DMS153 treated with DMSO at 0.1 percent for 48 hours (cell line): ENCODE results near the gene DRAM1.
A peak's percentile ranks its signal among the peaks of the same experiment; 100 is the strongest.

Source experiments
- DNase-seq: peaks from one replicate; lab custom pipeline; 2025; ENCODE audit not compliant: unreplicated experiment; lab: John Stamatoyannopoulos, UW

The DRAM1 gene

DNA sequence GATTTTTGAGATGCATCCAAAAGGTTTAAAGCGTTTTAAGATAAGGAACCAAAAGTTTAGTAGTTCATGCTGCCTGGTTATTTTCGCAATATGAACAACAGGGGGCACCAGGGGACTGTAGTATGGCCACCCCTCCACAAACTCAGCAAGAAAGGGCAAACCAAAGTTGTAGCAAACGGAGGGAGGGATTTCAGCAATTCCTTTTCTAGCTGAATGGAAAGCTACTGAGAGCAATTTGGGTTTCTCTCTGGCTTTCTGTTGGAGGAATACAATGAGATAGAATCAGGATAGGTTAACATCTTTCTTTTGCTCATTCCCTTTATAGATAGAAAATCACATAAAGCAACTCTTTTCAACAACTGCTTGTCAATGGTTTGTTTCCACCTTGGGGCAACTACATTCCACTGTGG lies 62.5 kb downstream of the DRAM1 start:
- DNase-seq, result peak; percentile 28

DNA sequence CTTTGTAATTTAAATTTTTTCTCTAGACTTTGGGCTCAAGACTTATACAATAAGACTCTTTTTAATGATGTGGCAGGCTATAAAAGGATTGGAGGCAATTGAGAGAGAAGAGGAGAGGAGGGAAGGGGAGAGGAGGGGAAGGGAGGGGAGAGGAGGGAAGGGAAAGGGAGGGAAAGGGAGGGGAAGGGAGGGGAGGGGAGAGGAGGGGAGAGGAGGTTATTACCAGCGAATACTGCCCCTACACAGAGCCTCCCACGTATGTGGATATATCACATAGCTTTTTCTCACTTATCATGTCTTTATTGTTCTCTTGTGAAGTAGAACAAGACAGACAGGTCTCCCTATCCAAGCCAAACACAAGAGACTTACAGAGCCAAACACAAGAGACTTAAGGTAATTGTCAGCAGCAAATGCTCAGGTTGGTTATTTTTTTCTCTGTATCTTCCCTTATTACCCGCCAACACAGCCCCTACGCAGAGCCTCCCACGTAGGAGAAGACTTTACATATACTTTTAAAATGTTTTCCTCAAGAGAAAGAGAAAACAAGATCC lies 63.1 kb downstream of the DRAM1 start:
- DNase-seq, result no peak

DNA sequence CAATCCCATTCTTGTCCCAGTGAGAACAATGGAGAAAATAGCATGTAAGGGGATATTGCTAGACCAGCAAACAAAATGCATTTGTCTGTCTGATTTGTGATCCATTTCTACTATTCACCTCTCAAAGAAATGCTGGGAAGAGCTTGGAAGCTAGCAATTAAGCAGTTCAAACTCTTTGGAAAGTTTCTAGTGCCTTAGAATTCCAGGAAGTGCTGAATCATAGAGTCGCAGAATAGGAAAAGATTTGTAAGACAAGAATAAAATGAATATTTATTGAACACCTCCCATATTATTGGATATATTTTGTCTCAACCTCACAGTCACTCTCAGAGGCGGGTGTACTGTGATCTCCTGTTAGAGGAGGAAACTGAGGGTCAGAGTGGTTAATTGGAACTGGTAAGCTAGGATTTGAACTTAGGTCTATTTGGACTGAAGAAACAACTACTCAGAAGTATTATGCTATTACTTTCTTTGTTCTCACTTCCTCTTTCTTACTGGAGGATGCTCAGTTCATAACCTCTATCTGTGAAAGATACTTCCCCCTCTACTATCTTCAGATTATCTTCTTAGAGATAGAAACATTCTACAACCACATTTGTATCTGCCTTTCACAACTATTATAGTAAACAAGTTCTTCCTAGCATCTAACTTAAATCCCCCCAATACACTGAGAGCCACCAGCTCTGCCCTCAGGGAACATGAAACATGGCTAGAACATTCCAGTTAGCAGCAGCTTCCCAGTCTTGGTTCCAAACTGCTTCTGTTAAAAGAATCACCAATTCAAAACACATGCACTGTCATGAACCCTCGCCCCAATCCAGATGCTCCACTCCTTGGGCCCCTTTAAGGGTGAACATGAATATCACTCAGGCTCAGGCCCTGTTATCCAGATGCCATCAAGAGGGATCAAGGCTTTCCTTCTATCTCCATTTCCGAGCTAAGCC lies 64.2 kb downstream of the DRAM1 start:
- no peak for DNase-seq

DNA sequence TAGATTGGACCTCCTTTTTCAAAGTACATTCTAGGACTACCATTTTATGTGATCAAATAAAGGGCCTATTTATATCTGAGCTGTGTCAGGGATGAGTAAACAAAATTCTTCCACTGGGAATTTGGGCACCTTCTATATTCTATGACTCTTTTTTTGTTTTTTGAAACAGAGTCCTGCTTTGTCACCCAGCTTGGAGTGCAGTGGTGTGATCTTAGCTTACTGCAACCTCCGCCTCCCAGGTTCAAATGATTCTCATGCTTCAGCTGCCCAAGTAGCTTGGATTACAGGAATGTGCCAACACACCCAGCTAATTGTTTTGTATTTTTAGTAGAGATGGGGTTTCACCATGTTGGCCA lies 64.8 kb downstream of the DRAM1 start:
- DNase-seq, result no peak

DNA sequence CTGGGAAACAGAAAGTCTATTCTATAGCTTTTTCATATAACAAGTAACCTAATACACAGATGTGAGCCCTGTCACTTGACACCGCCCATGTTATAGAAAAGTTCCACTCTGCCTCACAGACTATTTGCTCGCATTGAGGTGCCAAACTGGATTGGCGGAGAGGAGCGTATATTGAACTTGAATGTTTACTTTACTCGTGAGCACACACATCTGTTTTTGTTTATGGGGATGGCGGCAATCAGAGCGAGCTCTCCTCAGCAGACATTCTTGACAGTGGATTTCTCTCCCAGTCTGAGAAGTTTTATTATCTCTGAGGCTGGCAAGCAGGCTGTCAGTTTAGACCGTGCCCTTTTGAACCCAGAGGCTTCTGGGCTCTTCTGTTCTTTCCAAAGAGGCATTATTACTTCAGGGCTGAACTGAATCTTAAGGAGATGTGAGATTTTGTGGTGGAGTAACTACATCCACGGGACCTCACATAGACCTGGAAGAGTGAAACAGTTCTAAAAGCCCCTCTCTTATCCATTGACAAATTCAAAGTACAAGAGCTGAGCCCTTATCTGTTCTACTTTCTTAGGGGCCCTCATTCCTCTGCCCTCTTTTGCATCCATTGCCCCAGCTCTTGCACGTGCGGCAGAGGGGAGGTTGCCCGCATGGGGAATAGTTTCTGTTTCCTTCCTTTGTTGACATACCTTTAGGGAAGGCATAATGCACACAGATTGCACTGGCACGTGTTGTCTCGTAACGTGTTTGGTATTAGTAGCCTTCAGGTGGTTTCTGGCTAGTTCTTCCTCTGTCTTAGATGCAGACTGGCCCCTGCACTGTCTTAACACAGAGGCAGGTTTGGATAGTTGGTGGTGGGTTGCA lies 68.2 kb downstream of the DRAM1 start:
- DNase-seq, result peak; percentile 16

- DNase-seq, result no peak
Measured at GRCh38 chr12:101946233-101946611, 68.8 kb downstream of the DRAM1 start.

DNA sequence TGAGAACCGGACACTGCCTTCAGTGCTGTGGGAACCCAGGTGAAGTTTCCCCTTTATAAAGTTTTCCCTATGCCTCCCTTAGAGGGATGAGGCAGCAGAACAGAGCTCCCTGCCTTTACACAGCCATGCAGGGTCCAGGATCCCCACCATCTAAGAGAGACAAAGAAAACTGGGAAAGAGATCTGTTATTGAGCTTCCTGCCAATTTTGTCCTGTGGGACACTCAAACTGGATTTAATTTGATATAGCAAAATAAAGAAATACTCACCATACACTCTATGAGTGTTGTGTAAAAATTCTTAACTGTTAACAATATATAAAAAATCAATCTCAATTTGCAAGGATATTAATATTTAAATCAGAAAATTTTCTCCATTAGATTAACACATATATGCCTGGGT lies 69.9 kb downstream of the DRAM1 start:
- DNase-seq, result no peak

DNA sequence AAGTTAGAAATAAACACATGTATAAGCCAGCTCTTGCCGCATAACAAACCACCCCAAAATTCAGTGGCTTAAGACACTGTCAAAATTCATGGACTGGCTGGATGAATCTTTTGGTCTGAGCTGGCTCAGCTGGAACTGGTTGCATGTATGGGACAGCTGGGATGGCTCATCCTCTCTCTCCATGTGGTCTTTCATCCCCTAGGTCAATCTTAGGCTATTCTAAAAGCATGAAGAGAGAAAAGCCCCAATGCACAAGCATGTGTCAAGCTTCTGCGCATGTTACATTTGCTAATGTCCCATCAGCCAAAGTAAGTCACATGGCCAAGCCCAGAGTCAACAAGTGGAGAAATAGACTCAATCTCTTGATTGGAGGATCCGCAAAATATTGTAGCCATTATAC lies 71.0 kb downstream of the DRAM1 start:
- no peak for DNase-seq

GRCh38 chr12:101951002-101951670 lies 73.8 kb downstream of the DRAM1 start:
- DNase-seq, result no peak

DNA sequence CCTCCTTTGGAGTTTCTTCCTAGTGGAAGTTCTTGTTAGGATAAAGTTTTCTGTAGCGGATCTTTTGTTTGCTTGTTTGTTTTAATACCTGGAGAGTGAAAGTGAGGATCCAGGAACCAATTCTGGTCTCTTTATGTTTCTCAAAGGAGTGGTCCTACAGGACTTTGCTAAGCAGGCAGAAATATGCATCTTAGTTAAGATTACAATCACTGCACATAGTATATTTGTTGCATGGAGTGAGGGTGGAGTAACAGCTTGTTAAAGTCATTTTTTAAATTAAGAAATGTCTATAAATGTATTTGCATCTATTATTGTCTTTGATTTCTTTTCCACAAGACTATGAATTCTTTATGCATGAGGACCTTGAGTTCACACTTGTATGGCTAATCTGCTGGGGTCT lies 76.7 kb downstream of the DRAM1 start:
- no peak for DNase-seq

DNA sequence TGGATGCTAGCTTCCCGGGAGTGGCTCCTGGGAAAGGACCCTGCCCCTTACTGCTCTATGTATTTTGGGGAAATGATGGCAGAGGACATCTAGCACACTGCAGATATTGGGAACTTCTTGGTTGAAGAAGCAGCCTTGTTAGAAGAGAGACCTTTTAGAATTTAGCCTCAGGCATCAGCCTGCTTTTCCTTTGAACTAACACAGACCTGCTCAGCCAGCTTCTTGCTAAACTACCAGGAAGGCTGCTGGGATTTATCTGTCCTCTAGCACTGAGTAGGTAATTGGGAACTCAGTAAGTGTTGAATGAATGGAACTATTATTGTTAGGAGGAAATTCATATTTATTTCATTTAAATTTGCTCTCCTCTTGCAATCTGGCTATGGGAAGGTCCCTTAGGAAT lies 77.3 kb downstream of the DRAM1 start:
- DNase-seq, result no peak

GRCh38 chr12:101957252-101957959 lies 80.0 kb downstream of the DRAM1 start:
- no peak for DNase-seq

- DNase-seq, result no peak
Measured at GRCh38 chr12:101959607-101960006, 82.2 kb downstream of the DRAM1 start.

DNA sequence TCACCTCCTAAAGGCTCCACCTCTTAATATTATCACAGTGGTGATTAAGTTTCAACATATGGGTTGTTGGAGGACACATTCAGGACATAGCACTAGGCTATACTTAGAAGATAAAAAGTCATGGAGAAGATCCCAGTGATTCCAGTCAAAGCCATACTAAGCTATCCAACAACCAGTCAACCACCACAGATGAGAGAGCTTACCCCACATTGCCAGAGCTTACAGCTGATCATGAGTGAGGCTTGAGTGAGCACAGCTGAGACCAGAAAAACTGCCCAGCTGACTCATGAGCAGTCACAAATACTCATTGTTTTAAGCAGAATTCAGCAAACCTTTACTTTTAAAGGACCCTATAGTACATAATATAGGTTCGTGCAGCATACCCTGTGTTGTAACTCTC lies 85.1 kb downstream of the DRAM1 start:
- no peak for DNase-seq

DNA sequence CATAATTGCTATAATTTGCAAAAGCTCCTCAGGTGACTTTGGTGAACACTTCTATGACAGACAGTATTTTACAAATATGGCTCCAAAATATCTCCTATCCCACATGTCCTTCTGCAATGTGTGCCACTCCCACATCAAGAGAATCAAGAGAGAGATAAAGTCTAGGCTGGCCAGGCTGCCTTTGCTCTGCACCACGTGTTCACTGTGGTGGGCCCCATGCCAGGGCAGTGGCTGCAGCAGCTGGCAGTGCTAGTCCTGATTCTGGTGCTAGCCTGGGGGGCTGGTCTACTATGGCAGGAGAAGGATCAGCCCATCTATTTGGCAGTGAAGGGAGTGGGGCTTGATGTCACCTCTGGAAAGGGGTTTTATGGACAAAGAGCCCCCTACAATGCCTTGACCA lies 86.3 kb downstream of the DRAM1 start:
- no peak for DNase-seq

DNA sequence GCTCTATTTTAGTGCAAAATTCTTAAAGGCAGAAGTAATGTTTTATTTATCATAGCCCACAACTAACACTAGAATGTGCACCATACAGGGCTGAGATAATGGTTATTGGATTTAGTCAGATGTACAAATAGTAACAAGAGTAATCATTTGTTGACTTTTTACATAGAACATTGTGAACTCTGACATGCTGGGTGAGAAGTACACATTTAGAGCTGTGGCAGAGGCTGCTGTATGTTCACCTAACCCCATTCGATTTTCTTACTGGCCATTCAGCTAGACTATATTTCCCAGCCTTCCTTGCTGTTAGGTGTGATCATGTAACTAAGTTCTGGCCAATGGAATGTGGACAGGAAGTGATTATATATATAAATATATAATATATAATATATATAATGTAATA lies 89.1 kb downstream of the DRAM1 start:
- DNase-seq, result no peak

DNA sequence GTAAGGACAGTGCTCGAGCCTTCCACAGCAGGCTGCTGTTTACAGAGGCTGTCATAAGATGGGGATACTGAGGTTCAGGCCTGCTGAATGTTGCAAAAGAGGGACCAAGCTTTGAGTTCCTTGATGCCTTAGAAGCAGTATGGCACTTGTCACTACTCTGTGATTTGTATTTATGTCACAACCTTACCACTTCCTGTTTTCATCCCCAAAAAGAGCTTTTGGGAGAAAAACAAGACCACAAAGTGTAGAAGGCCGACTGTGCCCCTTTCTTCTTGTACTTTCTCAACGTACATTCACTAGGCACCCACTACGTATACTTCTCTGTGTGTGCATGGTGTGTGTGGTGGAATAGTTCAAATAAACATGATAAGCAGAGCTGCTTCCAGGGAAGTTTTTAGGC lies 90.1 kb downstream of the DRAM1 start:
- DNase-seq, result no peak

DNA sequence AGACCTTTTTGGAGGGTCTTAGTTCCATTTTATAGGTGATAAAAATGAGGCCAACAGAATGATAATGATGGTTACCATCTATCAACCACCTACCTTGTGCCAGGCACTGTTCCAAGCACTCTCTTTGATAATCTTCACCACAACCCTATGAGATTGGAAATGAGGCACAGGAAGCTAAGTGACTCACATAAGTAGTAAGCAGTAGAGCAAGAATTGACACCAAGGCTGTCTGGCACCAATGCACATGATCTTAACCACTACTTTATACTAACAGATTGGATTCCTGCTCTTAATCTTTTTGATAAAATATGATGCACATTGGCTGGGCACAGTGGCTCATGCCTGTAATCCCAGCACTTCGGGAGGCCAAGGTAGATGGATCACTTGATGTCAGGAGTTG lies 91.4 kb downstream of the DRAM1 start:
- no peak for DNase-seq
